ENCODE results near the gene PLVAP. TPM values are rescaled to one million over a fixed set of nuclear protein-coding genes. Genes with fewer than 3 reads are reported as not detected.

Gene PLVAP
- total RNA-seq, 4 donors from 2014 or later: 41.4 to 110 (median 67.9) TPM

DNA sequence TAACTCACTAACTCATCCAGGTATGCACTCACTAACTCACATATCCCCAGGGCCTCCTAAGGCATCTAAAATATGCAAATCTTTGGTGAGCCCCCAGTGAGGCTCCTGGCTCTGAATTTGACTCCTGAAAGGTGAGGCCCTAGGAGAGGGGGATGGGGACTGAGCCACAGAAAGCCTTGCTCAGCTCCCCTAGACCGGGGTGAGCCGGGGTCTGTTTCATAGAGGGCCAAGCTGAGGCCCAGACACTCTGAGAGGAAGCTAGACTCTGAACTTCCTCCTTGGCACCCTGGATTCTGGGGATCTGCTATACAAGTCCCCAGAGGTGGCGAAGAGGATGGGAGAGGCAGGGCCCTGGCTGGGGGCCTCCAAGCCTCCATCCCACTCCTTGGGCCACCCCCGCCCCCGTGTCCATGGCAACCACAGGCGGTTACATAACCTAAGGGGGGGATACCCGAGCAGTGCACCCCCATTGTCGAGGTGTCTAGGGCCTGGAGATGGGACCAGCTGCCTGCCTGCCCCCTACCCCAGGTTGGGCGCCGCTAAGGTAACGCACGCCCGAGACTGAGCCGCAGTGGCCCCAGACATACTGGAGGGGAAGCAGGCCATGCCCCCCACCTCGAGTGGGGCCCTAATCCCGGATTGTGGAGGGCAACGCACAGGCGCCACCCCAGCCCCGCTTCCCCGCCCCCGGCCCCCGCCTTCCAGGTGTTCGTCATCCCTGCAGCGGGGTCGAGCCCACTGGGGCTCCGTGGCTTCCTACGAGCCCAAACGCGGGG is 74.6 kb downstream of the PLVAP start:
- no peak for ATAC-seq
- Histone ChIP-seq H3K9me3 (no peaks in the 10 kb centered on the region), H3K4me1 (peaks cover 0 to 72% (median 38%) of the 10 kb centered on the region in 3 donors), H3K4me3 (peak overlapping the region; percentile 64 to 72), H3K36me3 (peaks cover 0 to 27% of the 10 kb centered on the region in 2 donors), H3K27ac (peak overlapping the region; percentile 52 to 94 (median 91)), H3K27me3 (no peaks in the 10 kb centered on the region)
- 40% methylated on average over 1 of the region's 29 CpGs; no CpG with 5 or more reads in 1 of the 2 donors for WGBS, 2 donors (ENCODE audit: low coverage in 1 of 2)
- TF ChIP-seq POLR2A (IDR thresholded peaks at IDR 0.05): no peak

Other genes with a start within 250 kb of the PLVAP start
- gene USE1, start 162.0 kb downstream of the PLVAP start, total RNA-seq: 10 to 100 TPM; 11.3 to 24.0 (median 17.9) TPM
- 10 to 100 TPM in 1 of 4 donors, 1 to 10 TPM in 3; 3.5 to 15.1 (median 6.5) TPM for gene OCEL1, start 151.1 kb downstream of the PLVAP start, total RNA-seq
- gene NR2F6, start 131.4 kb downstream of the PLVAP start, total RNA-seq: 10 to 100 TPM; 33.9 to 71.9 (median 60.2) TPM
- 1 to 10 TPM; 4.6 to 9.6 (median 5.1) TPM for gene USHBP1, start 112.6 kb downstream of the PLVAP start, total RNA-seq
- 10 to 100 TPM; 62.6 to 91.8 (median 81.9) TPM for gene BABAM1, start 109.9 kb downstream of the PLVAP start, total RNA-seq
- under 1 TPM in 2 of 4 donors, not detected in 2; 0.39 to 0.81 TPM for gene ANKLE1, start 95.4 kb downstream of the PLVAP start, total RNA-seq
- gene ABHD8, start 73.9 kb downstream of the PLVAP start, total RNA-seq: 10 to 100 TPM; 13.2 to 34.4 (median 24.3) TPM
- 100 to 1,000 TPM in 3 of 4 donors, 10 to 100 TPM in 1; 95.0 to 175 (median 113) TPM for gene MRPL34, start 71.5 kb downstream of the PLVAP start, total RNA-seq
- gene DDA1, start 67.8 kb downstream of the PLVAP start, total RNA-seq: 10 to 100 TPM; 13.2 to 58.5 (median 19.9) TPM
- 1 to 10 TPM; 1.3 to 6.2 (median 4.2) TPM for gene ANO8, start 42.5 kb downstream of the PLVAP start, total RNA-seq
- gene GTPBP3, start 39.8 kb downstream of the PLVAP start, total RNA-seq: 10 to 100 TPM in 3 of 4 donors, 1 to 10 TPM in 1; 9.3 to 20.2 (median 15.6) TPM
- not detected for gene CCDC194, start 16.9 kb upstream of the PLVAP start, total RNA-seq
- gene BST2, start 28.3 kb upstream of the PLVAP start, total RNA-seq: 100 to 1,000 TPM in 1 of 4 donors, 10 to 100 TPM in 3; 36.6 to 196 (median 40.7) TPM
- gene MVB12A, start 42.7 kb upstream of the PLVAP start, total RNA-seq: 10 to 100 TPM; 30.8 to 44.7 (median 37.7) TPM
- gene TMEM221, start 71.3 kb upstream of the PLVAP start, total RNA-seq: 1 to 10 TPM in 1 of 4 donors, under 1 TPM in 1, not detected in 2; 0.46 to 1.3 TPM
- not detected for gene NXNL1, start 83.6 kb upstream of the PLVAP start, total RNA-seq
- 10 to 100 TPM; 17.1 to 21.3 (median 19.6) TPM for gene SLC27A1, start 93.2 kb upstream of the PLVAP start, total RNA-seq
- 10 to 100 TPM; 35.0 to 48.7 (median 39.9) TPM for gene PGLS, start 134.3 kb upstream of the PLVAP start, total RNA-seq
- 10 to 100 TPM; 54.7 to 78.9 (median 61.2) TPM for gene COLGALT1, start 178.3 kb upstream of the PLVAP start, total RNA-seq

All from gastroesophageal sphincter (tissue), 4 donors.